Measurements from ENCODE around the gene C15orf61. TPM values are rescaled to one million over a fixed set of nuclear protein-coding genes. Genes with fewer than 3 reads are reported as not detected.

C15orf61 gene
- total RNA-seq, 1 donor from 2014 or later = 2.8 TPM

- no peak for ATAC-seq
Observed at GRCh38 chr15:67515090-67515489, 5.8 kb upstream of the C15orf61 start.

DNA sequence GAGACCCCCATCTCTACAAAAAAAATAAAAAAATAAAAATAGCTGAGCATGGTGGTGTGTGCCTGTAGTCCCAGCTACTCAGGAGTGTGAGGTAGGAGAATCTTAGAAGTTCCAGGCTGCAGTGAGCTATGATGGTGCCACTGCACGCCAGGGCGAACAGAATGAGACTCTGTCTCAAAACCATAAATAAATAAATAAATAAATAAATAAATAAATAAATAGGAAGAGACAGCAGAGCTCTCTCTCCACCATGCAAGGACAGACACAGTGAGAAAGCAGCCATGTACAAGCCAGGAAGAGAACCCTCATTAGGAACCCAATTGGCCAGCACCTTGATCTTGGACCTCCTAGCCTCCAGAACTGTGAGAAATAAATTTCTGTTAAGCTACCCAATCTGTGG is 5.4 kb upstream of the C15orf61 start:
- ATAC-seq = no peak

- ATAC-seq = no peak
Observed at GRCh38 chr15:67520321-67521028, 456 bp upstream of the C15orf61 start.

DNA sequence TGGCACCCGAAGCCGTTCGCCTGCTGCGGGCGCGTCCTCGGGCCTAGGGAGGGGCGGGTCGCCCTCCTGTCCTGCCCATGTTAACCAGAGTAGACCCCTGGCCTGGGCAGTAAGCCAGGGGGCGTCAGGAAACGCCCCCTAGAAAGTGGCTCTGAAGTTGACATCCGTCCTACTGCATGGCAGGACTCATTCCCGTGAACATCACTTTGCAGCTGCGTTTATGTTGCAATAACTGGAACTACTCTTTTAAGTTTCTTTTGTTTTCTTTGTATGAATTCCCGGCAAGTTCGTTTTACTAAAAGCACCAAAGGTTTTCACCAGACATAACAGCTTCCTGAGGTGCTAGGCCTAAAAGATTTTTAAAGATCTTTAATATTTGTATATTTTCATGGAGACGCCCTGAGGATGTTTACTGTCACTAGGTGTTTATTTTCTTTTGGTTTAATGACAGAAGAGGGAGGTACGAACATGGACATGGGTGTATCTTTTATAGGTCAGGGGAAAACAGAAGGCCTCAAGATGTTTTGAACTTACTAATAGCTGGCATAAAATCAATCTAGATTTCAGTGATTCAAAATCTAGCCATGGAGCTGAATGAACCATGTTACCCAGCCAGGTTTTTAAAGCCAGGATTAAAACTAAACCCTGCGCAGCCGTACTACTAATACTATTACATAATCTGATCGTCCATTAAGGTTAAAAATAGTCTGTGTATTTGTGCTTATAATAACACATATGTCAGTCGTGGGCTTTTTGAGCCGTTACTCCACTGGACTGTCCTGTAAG is 1.0 kb downstream of the C15orf61 start:
- ATAC-seq = peak; percentile 54

GRCh38 chr15:67523330-67523729 is 2.4 kb downstream of the C15orf61 start:
- ATAC-seq = no peak

GRCh38 chr15:67524235-67524634 is 3.3 kb downstream of the C15orf61 start:
- ATAC-seq = no peak

GRCh38 chr15:67528513-67528912 is 7.6 kb downstream of the C15orf61 start:
- ATAC-seq = no peak

DNA sequence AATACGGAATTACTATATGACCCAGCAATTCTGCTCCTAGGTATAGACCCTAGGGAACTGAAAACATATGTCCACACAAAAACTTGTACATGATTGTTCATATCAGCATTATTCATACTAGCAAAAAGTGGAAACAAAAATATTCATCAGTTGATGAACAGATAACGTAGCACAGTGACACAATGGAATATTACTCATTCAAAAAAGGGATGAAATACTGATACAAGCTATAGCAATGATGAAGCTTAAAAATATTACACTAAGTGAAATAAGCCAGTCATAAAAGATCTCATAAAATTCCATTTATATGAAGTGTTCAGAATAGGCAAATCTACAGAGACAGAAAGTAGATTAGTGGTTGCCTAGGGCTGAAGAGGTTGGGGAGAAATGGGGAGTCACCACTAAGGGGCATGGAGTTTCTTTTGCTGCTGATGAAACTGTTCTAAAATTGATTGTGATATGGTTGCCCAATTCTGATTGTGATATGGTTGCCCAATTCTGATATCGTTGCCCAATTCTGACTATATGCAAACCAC is 10.5 kb downstream of the C15orf61 start:
- no peak for ATAC-seq

- no peak for ATAC-seq
Observed at GRCh38 chr15:67533873-67534272, 12.9 kb downstream of the C15orf61 start.

DNA sequence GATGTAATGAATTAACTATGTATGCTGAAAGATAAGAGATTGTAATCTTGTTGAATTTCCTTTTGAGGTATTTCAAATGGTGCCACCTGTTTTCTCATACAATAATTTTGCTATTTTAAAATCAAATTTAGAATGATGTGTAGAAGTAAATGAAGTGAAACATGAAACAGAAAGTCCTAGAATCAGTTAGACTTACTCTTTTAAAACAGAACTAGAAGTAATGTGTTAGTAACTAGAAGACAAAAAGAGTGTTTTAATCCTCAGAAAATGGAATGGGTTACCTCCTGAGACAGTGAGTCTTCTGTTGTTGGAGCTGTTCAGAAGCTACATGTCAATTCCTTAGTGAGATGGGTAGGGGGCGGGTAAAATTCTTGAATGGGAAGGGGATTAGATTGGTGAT is 13.4 kb downstream of the C15orf61 start:
- ATAC-seq = no peak

- no peak for ATAC-seq
Observed at GRCh38 chr15:67537771-67538170, 16.8 kb downstream of the C15orf61 start.

DNA sequence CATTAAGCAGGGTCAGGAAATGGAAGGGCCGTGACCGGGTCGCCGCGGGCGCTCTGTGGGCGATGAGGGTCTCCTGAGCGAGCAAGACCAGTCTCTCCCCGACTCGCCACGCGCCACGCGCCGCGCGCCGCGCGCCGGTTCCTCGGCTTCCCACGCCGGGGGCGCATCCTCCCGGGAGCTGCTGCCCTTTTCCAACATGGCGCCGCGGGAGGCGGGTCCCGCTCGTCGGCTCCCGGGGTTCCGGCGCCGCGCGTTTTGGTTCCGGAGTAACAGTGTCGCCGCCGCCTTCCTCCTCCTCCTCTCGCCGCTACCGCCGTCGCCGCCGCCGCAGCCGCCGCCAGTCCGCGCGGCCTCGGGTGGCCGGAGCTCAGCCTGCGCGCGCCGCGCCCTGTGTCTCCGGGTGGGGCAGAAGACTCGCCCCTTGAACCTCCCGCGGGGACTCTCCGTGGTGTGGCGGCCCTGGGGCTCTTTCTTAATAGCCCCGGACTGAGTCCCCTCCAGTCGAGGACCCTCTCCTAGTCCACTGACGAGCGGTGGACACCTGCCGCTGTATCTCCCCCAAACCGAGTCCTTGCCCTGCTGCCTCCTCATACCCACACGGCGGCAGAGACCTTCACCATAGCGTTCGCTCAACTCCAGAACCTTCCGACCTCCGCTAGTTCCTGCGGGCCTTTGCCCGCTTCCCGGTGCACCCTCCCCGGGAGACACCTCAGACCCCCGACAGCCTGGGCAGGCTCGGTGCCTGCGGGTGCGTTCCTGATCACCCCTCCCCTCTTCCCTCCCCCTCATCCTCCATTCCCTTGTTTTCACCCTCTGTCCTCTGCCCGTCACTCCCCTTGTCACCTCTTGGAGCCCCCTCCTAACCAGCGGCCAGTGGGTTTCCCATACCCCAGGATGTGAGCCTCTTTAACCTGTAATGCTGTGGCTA is 21.8 kb downstream of the C15orf61 start, which contains the start of gene MAP2K5:
Gene MAP2K5 (plus strand): TSS at position 284 of the 928 bp plus-strand sequence. CDS start 633 bp downstream, at position 917.
- ATAC-seq = peak; percentile 71

GRCh38 chr15:67543348-67543718 is 22.4 kb downstream of the C15orf61 start:
- ATAC-seq = no peak

- ATAC-seq = no peak
Observed at GRCh38 chr15:67544475-67544874, 23.5 kb downstream of the C15orf61 start.

DNA sequence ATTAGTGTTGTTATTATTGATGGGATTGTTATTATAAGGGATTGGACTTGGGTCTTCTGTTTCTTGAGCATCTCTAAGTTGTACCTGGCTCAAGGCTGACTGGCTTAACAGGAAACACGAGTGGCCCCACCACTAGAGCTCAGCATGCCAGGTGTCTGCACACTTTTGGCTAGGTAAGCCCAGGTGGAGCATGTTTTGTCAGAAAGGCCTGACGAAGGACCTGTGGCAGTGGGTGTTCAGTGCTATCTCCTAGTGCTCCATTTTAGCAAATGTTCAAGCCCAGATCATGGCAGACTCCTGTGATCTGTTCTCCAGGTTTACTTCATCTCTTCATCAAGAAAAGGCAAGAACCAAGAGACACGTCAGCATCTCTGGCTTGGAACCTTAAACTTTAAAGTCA is 24.9 kb downstream of the C15orf61 start:
- ATAC-seq = no peak

DNA sequence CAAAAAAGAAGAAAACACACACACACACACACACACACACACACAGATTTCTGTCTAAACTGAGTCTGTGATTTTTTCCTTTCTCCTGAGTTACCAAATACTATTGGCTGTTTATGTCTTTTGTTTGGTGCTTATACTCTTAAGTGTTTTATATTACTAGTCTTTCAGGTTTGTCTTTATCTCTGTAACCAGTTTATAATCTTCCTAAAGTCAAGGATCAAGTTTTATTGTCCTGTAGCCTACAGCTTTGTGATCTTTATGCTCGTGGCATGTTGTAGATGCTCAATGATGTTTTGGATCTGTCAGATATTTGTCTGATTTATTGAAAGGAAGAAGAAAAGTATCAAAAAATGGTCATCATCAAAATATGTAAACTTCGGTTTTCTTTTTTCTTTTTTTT is 26.1 kb downstream of the C15orf61 start:
- no peak for ATAC-seq

DNA sequence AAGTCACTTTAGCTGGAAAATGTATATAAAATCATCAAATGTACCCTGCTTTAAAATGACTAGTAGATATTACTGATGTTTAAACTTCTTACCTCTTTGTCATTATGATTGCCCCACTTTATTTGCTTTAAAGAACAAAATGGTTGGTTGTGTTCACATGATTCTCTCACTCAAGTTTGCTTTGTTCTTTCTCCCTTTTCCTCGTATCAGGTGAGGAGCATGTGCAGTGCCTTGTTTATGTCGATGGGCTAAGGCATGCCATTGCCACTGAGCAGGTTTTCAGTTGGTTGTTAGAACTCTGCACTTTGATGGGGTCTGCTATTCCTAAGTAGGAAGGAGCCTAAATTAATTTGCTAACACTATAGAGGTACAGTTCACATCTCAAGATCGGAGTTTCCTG is 26.9 kb downstream of the C15orf61 start:
- no peak for ATAC-seq

DNA sequence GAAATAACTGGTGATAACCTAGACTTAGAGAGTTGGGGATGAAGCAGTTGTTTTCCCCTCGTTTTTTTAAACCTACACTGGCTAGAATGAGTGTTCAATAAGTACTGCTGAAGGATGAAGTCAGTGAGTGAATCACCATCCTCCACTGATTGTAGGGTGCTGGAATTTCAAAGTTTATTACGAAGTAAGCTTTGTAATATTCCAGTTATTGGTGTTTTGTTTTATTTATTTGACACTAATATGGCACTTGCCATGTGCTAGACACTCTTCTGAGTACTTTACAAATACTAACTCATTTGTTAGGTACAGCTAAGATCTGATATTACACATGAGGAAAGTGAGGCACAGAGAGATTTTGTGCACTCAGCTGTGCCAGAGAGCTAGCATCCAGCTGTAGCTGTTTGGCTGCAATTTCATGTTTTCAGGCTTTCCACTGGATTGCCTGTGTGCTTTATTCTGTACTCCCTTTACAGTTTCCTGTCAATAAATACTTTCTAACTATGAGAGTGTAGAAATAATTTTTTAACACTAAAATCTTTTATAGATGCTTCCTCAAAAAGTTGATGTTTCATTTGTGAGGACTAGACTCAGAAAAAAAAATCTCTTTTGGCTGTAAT is 27.4 kb downstream of the C15orf61 start:
- ATAC-seq = no peak

- no peak for ATAC-seq
Observed at GRCh38 chr15:67548862-67549651, 28.1 kb downstream of the C15orf61 start.

GRCh38 chr15:67549736-67550135 is 28.8 kb downstream of the C15orf61 start:
- no peak for ATAC-seq

GRCh38 chr15:67550522-67550921 is 29.6 kb downstream of the C15orf61 start:
- no peak for ATAC-seq

All from esophagus mucosa (tissue), 1 donor.